ENCODE measurements around the gene SORCS1.

Gene SORCS1

GRCh38 chr10:106637873-106638272, 526.6 kb downstream of the SORCS1 start:
- DNase-seq = no peak

DNA sequence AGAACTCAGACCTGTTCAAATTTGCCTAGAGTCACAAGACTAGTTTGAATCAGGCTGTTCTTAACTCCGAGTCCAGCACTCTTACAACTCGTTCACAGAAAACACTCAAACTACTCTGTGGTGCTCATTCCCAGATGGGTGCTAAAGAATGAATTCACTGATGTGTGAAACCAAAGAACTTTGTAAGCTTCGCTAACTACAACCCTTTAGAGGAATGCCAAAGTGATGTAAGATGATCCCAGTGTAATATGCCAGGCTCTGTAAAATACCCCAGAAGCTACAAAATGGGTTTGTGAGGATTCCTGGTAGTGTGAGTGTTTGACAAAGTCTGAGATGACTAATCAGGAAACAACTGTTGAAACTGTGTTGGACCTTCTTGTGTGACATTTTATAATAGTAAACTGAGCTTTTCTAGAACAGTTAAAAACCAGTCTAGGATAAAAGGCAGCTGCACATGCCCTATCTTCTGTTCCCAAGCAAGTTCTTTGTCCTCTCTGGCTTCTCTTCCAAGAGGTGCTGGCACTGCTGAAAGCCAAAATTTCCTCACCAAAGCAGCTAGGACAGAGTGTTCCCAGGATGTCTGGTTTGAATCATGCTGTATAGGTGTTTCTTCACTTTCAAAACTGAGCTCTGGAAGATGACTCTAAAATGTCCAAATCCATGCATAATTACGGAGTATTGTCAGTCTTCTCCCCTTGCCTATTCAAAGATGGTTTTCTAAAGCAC, 527.6 kb downstream of the SORCS1 start:
- DNase-seq = no peak

DNA sequence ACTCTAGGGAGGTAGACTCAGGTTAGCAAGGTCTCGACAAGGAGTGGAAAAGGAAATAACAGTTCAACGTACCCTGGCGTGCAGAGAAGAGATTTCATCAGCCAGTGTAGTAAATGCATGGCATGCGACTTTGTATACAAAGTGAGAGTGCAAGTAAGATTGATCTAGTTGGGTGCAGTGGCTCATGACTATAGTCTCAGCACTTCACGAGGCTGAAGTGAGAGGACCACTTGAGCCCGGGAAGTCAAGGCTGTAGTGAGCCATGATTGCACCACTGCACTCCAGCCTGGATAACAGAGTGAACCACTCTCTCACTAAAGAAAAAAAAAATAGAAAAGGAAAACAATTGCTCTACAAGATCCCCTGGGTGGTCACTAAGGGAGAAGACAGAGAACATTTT, 528.6 kb downstream of the SORCS1 start:
- no peak for DNase-seq

- no peak for DNase-seq
Observed at GRCh38 chr10:106631016-106631702, 533.3 kb downstream of the SORCS1 start.

- DNase-seq = no peak
Observed at GRCh38 chr10:106626371-106626770, 538.1 kb downstream of the SORCS1 start.

DNA sequence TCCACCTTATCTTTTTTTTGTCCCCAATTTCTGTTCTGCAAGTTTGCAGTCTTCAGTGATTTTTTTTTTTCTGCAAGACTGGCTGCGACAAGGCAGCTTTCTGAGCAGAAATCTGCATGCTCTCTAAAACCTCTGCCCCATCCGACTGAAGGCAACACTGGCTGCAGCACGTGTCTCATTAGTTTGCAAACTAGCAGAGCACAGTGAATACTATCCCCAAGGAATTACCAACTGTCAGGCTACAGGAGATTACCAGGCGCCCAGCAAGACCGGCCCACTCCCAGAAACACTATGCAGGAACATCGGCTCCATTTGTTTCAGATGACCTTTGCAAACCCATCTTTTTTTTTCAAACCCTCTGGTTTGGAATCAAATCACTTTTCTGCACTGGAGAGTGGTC, 538.8 kb downstream of the SORCS1 start:
- DNase-seq = no peak

DNA sequence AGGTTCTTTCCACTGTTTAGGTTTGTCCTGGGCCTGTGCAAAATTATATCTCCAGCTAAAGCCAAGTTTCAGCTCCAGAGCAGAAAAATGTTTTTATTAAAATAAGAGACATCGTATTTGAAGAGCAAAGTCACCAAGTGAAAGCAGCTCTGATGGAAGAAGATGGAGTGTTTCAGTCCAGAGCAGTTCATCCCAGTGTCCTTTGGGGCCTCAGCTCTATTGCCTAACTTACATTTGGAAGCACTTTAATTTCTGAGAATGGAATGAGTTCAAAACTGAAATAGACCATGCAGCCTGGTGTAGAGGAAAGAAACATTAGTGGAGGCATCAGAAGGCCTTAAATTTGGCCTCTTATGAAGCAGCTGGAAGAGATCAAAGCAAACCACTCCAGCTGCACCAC, 545.2 kb downstream of the SORCS1 start:
- no peak for DNase-seq

DNA sequence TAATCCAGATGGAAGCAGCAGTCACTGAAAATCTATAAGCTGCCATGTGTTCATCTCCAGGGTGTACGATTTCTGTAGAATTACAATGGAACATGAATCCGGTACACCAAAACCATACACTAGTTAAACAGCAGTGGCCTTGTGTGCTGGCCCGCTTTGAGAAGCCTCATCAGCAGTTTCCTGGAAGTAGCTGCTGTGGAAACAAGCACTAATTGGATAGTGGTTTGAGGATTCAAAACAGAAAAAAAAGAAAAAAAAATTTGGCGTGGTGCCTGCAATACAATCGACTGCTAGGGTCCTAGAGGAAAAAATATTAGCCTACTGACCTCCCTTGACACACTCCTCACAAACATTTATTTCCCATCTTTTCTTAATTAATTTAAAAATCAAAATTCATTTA, 545.9 kb downstream of the SORCS1 start:
- DNase-seq = no peak

GRCh38 chr10:106615081-106615480, 549.4 kb downstream of the SORCS1 start:
- DNase-seq = no peak

DNA sequence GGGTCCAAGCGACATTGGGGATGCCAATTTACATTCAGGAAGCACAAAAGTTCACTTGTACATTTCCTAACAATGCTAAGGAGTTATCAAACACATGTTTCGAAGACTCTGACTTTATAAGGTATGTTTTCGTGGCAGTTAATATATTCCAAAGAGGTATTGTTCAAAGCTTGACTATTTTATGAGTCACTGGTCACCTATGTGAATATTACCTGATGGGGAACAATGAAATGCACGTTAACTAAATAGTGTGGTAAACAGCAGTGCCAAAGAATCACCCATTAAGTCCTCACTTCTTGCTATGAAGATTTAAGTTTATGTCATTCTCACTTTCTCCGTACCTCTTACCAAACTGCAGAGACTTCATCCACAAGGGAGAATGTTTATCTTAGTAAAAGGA, 550.2 kb downstream of the SORCS1 start:
- no peak for DNase-seq

DNA sequence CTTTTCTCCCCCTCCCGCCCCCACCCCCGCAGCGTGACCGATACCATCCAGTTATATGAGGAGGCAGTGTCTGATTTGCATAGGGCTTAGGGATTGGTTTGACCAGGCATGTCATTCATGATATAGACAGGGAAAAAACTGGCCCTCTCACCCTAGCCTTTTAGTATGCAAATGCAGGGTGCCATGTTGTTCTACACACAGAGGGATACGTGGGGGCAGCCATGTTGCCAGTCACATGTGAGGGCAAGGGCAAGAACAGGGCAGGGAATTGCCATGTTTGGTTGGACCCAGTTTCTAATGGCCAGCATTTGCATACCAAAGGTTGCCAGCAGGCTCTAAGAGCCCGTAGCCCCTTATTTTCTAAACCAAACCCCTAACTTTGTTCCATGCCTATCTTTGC, 552.1 kb downstream of the SORCS1 start:
- DNase-seq = no peak

- no peak for DNase-seq
Observed at GRCh38 chr10:106609470-106610266, 554.8 kb downstream of the SORCS1 start.

DNA sequence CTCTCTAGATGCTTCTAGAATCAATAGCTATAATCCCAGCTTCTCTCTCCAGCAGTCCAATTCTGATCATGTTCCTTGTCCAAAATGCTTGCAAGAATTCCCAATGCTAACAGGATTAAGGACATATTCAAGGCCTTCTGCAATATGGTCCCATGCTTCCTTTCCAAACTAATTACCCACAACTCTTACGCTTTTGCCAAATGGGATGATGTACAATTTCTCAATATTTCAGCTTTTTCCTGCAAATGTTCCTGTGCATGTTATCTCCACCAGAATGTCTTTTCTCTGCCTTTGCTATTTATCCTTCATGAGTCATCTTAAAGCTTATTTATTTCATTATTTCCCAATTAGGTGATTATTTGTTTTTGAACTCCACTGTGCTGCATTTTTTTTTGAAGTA, 556.4 kb downstream of the SORCS1 start:
- DNase-seq = no peak

DNA sequence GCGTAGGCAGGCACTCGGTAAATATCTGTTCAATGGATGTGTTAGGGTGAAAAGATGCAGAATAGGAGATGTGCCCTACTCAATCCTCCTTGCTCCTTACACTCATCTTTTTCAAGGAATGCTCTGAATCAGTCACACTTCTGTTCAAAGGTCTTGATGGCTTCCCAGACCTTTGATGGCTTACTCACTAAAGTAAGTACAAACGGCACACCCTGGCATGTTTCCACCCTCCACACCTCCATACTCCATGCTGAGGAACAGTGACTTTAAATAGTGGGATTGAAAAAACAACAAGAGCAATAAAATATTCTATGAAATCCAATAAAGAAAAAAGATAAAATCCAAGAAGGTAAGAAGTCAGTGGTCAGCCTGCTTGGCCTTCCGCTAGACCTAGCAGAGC, 569.2 kb downstream of the SORCS1 start:
- no peak for DNase-seq

DNA sequence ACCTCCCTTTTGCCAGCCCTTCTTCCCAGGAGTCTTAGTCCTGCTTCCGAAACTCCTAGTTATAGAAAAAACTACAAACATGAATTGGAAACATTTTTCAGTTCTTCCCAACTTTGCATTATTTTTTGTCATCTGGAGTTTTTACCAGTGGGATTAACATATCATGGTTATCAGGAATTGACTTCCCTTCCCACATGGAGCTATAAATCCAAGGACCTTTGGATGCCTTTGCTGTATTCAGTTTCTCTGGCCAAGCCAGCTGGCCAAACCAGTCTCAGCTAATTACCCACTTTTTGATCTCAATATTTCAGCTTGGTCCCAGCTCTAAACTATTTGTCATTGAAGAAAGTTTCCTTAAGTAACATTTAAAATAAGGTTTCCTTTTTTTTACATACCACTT, 570.6 kb downstream of the SORCS1 start:
- no peak for DNase-seq

GRCh38 chr10:106592396-106592795, 572.1 kb downstream of the SORCS1 start:
- no peak for DNase-seq

DNA sequence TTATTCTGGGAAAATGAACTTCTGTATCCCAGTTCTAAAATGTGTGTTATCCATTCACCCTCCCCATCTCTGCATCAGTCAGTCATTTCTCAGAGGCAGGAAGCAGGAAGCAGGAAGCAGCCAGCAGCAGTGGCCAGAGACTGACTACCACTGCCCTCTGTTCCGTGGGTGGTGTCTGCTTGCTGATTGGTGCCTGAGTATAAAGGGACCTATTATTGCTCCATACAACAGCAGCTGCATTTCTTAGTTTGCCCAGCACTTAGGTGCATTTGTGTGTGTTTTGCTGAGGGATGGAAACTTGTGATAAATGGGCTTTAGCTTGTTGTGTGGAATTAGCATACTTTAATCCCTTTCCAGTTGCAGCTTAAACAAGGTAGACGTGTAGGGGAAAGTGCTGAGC, 582.2 kb downstream of the SORCS1 start:
- no peak for DNase-seq

DNA sequence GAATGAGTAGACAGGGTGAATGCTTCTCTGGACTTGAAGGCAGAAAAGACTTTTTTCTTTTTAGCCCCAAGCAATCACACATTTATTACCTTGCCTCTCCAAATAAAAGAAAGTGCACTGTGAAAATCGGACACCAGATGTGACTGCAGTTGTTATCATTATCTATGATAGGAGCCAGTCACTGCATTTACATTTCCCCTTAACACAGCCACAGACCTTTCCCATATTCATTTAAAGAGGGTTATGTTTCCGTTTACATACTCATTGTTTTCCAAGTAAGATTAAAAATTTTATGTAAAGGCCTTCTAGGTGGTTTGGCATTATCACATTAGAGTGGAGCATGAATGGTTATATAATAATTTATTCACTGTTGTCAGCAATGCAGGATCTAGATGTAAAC, 586.8 kb downstream of the SORCS1 start:
- no peak for DNase-seq

DNA sequence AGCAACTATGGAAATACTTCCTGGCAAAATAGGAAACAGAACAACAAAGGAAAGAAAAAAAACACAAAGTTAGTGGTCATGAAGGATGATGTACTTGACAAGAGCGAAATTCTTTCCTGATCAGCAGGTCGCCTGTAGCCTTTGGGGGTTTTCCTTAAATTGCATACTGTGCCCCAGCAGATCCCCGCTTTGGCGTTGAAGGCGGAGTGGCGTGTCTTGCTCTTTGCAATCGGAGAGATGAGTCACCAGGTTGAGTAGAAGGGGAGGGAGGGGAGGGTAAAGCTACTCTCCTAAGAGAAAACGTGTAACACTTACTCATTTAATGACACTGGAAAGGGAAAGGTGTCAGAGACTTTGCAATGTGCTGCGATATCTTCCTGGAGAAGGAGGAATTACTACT, 587.2 kb downstream of the SORCS1 start:
- no peak for DNase-seq

- DNase-seq = no peak
Observed at GRCh38 chr10:106576534-106576933, 588.0 kb downstream of the SORCS1 start.

DNA sequence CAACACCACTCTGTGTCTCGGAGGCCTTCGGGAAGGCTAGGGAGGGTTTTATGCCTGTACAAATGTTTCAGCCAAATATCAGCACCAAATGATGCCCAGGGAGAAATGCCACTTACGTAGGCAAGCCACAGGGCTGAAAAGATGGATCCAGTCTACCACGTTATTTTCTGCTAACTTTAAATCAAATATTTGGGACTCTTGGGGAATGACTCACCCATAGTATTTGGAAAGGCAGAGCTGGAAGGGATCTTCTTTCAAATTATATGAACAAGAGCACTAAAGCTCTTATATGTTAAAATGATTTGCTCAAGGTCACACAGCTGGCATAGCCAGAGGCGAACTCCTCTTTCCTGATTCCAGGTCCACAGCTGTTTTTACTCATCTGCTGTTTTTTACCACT, 591.4 kb downstream of the SORCS1 start:
- DNase-seq = no peak

GRCh38 chr10:106571192-106571946, 593.1 kb downstream of the SORCS1 start:
- no peak for DNase-seq

- no peak for DNase-seq
Observed at GRCh38 chr10:106570268-106570667, 594.2 kb downstream of the SORCS1 start.

Data from inflammatory macrophage treated with lipopolysaccharide for 1 hour (primary cell).